Kidney glomerular epithelial cell (primary cell): Measurements from ENCODE around the gene MPIG6B.

Experiments
- DNase-seq: peaks from one replicate; lab custom pipeline; 2025; lab: John Stamatoyannopoulos, UW

MPIG6B gene

GRCh38 chr6:31737991-31738979 lies 15.1 kb downstream of the MPIG6B start:
- DNase-seq, result peak; percentile 79

- peak; percentile 100 for DNase-seq
These were observed 16.6 kb downstream of the MPIG6B start, which contains the start of gene MSH5 for GRCh38 chr6:31739639-31740396. TSS of gene MSH5 (plus strand) at chr6:31740005. CDS start at chr6:31740467, 462 bp downstream.

- DNase-seq, result no peak
These were observed 17.4 kb downstream of the MPIG6B start for GRCh38 chr6:31740397-31741223.

GRCh38 chr6:31741815-31742214 lies 18.6 kb downstream of the MPIG6B start:
- no peak for DNase-seq

GRCh38 chr6:31742894-31743293 lies 19.7 kb downstream of the MPIG6B start:
- DNase-seq, result no peak

- DNase-seq, result no peak
These were observed 21.2 kb downstream of the MPIG6B start for GRCh38 chr6:31744422-31744821.

- no peak for DNase-seq
These were observed 26.3 kb downstream of the MPIG6B start for GRCh38 chr6:31749301-31750036.

- no peak for DNase-seq
These were observed 27.3 kb downstream of the MPIG6B start for GRCh38 chr6:31750411-31751022.

- DNase-seq, result peak; percentile 77
These were observed 29.7 kb downstream of the MPIG6B start for GRCh38 chr6:31752739-31753319.

GRCh38 chr6:31758281-31758680 lies 35.1 kb downstream of the MPIG6B start:
- no peak for DNase-seq

GRCh38 chr6:31760790-31761189 lies 37.6 kb downstream of the MPIG6B start:
- DNase-seq, result no peak

GRCh38 chr6:31761343-31761742 lies 38.2 kb downstream of the MPIG6B start:
- DNase-seq, result no peak

GRCh38 chr6:31762356-31762755 lies 39.2 kb downstream of the MPIG6B start, which contains the start of gene SAPCD1:
TSS of gene SAPCD1 (plus strand) at chr6:31762656. CDS start at chr6:31763055, 399 bp downstream.
- no peak for DNase-seq

- DNase-seq, result no peak
These were observed 39.9 kb downstream of the MPIG6B start for GRCh38 chr6:31762878-31763618.

GRCh38 chr6:31763619-31763940 lies 40.4 kb downstream of the MPIG6B start:
- DNase-seq, result no peak

- no peak for DNase-seq
These were observed 41.0 kb downstream of the MPIG6B start for GRCh38 chr6:31764198-31764597.

- no peak for DNase-seq
These were observed 42.4 kb downstream of the MPIG6B start for GRCh38 chr6:31765559-31765909.

GRCh38 chr6:31765910-31766794 lies 43.0 kb downstream of the MPIG6B start:
- no peak for DNase-seq
